ENCODE data around the gene ZDHHC22. TPM values are rescaled to one million over a fixed set of nuclear protein-coding genes. Genes with fewer than 3 reads are reported as not detected.
A peak's percentile ranks its signal among the peaks of the same experiment; 100 is the strongest.

The ZDHHC22 gene
- total and polyA plus RNA-seq, 12 donors, result 0.06 to 1.2 (median 0.24) TPM; not detected in 7

GRCh38 chr14:77187649-77188012 lies 46.0 kb upstream of the ZDHHC22 start:
- intact Hi-C loops (cut with DNase I), result no loop called here
- no peak for TF ChIP-seq POLR2A (IDR thresholded peaks at IDR 0.05)
- TF ChIP-seq CTCF (IDR thresholded peaks at IDR 0.05), result no peak
- Histone ChIP-seq H3K4me1 (replicated peaks in 1 of 2) (peaks cover 8 to 16% of the 10 kb centered on the region in 2 donors), H3K4me3 (no peak overlapping the region), H3K9me3 (replicated peaks in 1 of 3) (no peaks in the 10 kb centered on the region), H3K27ac (peak overlapping the region in 4 of 5 donors; percentile 35 to 80 (median 58)), H3K27me3 (no peaks in the 10 kb centered on the region), H3K36me3 (replicated peaks in 1 of 2) (no peaks in the 10 kb centered on the region)
- DNase-seq, result peak in 4 of 7 donors; percentile 15 to 25 (median 22)
- WGBS, 4 donors, result 28 to 63% (median 40%) methylated on average over 2 to 3 of the region's 3 CpGs

GRCh38 chr14:77186911-77187648 lies 45.5 kb upstream of the ZDHHC22 start:
- intact Hi-C loops (cut with DNase I), result no loop called here
- peak; percentile 78 to 89 (median 83) for DNase-seq
- H3K27me3 ChIP-seq, result peaks cover 2% of the 10 kb centered on the region

DNA sequence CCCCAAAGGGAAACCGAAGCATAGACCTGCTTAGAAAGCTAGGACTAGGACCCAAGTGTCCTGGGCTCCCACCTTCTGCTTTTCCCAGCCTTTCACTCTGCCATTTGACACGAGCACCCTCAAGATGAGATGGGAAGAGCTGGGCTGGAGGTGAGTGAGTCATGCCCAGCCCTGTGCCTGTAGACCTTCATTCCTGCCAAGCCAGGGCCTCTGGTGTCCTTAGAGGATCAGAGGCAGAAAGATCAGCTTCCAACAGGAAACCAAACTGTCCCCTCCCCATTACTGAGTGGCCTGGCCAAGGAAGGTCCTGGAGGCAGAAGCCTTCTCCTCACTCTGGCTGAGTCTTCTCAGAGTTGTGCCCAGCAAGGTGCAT lies 43.5 kb upstream of the ZDHHC22 start:
- no peaks in the 10 kb centered on the region for H3K9me3 ChIP-seq (replicated peaks in 1 of 3)
- no peak overlapping the region for H3K27ac ChIP-seq
- H3K4me1 ChIP-seq (replicated peaks in 1 of 2), result peaks cover 15 to 28% of the 10 kb centered on the region in 2 donors
- WGBS, 4 donors, result 25 to 74% (median 57%) methylated on average over 1 to 2 of the region's 2 CpGs
- TF ChIP-seq CTCF (IDR thresholded peaks at IDR 0.05), result no peak
- no peak for TF ChIP-seq POLR2A (IDR thresholded peaks at IDR 0.05)
- DNase-seq, result peak in 4 of 7 donors; percentile 19 to 43 (median 41)
- H3K36me3 ChIP-seq (replicated peaks in 1 of 2), result no peaks in the 10 kb centered on the region
- H3K4me3 ChIP-seq, result no peak overlapping the region
- intact Hi-C loops (cut with DNase I), result no loop called here
- H3K27me3 ChIP-seq, result peaks cover 7% of the 10 kb centered on the region

More at GRCh38 chr14:77186911-77187648, 45.5 kb upstream of the ZDHHC22 start:
- 19 to 34% (median 26%) methylated on average over 12 to 15 of the region's 15 CpGs for WGBS, 4 donors
- Histone ChIP-seq H3K4me1 (replicated peaks in 1 of 2) (peaks cover 11 to 20% of the 10 kb centered on the region in 2 donors), H3K9me3 (replicated peaks in 1 of 3) (no peaks in the 10 kb centered on the region), H3K4me3 (no peak overlapping the region), H3K36me3 (replicated peaks in 1 of 2) (no peaks in the 10 kb centered on the region), H3K27ac (peak overlapping the region in 4 of 5 donors; percentile 35 to 80 (median 58))
- TF ChIP-seq POLR2A (IDR thresholded peaks at IDR 0.05) (peak in 1 of 2 donors; percentile 21), CTCF (IDR thresholded peaks at IDR 0.05) (no peak)

GRCh38 chr14:77184396-77185092 lies 43.0 kb upstream of the ZDHHC22 start:
- Histone ChIP-seq H3K27ac (no peak overlapping the region), H3K4me1 (replicated peaks in 1 of 2) (peaks cover 15 to 28% of the 10 kb centered on the region in 2 donors), H3K27me3 (peaks cover 7% of the 10 kb centered on the region), H3K9me3 (replicated peaks in 1 of 3) (no peaks in the 10 kb centered on the region), H3K4me3 (no peak overlapping the region), H3K36me3 (replicated peaks in 1 of 2) (no peaks in the 10 kb centered on the region)
- TF ChIP-seq POLR2A (IDR thresholded peaks at IDR 0.05), result no peak
- no peak for TF ChIP-seq CTCF (IDR thresholded peaks at IDR 0.05)
- intact Hi-C loops (cut with DNase I), result no loop called here
- WGBS, 4 donors, result 60 to 74% (median 68%) methylated on average over 7 to 11 of the region's 11 CpGs
- no peak for DNase-seq

All from adrenal gland (tissue), 12 donors.